Activated CD8-positive, alpha-beta memory T cell treated with anti-CD3 and anti-CD28 coated beads for 24 hours (primary cell): ENCODE measurements around the gene PNPLA7.
"Not testable (repeated sequence)": the region's sequence is repeated elsewhere in the genome, so short reads cannot be mapped to it uniquely, and the experiment has no call there.

ENCODE experiments used
- DNase-seq: peaks from one replicate; pipeline ENCODE4 v3.0.0-alpha.2; 2020

Gene PNPLA7

DNA sequence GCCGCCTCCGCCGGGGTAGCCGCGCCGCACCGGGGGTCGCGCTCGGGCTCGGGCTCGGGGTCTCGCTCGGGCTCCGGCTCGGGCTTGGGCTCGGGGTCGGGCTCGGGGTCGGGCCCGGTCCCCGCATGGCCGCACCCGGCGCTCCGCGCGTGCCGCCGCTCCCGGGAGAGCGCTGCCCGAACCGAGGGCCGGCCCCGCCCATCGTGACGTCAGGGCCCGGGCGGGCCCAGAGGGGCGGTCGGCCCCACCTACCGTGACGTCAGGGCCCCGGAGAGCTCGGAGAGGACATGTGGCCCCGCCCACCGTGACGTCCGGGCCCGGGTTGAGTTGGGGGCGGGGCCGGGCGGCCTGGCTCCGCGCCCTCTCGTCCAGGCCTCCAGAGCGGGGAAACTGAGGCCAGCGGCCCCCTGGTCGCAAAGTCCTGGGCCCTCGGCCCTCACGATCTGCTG is 91.0 kb downstream of the PNPLA7 start, which contains the start of gene NSMF:
Gene NSMF, minus strand, starts transcription at position 183 of the 449 bp plus-strand sequence. CDS start 232 bp downstream, outside the sequence.
- DNase-seq, result peak; percentile 96

GRCh38 chr9:137458194-137459151 is 91.7 kb downstream of the PNPLA7 start:
- no peak for DNase-seq

GRCh38 chr9:137457406-137458193 is 92.6 kb downstream of the PNPLA7 start:
- DNase-seq, result no peak

DNA sequence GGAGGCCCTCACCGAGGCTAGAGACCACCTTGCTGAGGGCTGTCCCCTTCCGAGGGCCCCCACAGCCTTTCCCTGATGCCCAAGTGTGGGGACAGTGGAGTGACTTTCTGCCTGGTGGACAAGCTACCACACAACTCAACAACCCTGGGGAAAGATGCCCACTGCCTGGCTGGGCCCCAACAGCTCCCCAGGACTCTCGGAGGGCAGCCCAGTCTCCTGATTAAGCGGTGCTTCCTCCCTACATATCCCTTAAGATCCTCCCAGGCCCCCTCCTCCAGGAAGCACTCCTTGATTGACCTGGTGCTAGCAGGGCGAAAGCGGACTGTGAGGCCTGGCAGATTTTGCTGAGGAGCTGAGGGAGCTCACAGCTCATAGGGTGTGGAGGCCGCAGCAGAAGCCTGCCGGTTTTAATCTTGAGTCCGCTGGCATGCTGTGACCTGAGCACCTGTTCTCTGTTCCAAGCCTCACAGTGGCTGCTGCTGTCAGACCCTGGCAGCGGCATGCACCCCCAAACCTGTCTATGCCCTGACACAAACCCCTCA is 93.3 kb downstream of the PNPLA7 start:
- DNase-seq, result no peak

GRCh38 chr9:137456061-137456863 is 93.9 kb downstream of the PNPLA7 start:
- DNase-seq, result no peak

- no peak for DNase-seq
These were observed 94.7 kb downstream of the PNPLA7 start for GRCh38 chr9:137455359-137455991.

GRCh38 chr9:137454597-137455358 is 95.4 kb downstream of the PNPLA7 start:
- no peak for DNase-seq

GRCh38 chr9:137454145-137454596 is 96.0 kb downstream of the PNPLA7 start:
- no peak for DNase-seq

DNA sequence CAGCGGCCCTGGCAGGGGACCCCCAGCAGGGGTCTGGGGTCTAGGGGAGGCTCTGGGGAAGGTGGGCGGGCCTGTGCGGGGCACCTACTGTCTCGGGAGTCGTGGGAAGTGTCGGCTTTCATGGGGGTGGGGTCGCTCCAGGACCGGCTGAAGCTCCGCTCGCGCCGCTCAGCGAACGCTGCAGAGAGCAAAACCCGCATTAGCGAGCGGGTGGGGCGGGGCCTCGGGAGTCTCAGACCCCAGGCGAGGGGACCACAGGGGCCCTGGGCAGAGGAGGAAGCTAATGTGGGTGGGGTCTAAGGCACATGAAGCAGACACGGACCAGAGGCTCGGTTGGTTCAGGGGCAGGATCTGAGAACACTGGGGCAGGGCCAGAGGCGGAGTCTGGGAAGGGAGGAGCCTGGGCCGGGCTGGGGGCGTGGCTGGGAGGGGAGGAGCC is 96.5 kb downstream of the PNPLA7 start:
- peak; percentile 74 for DNase-seq

- DNase-seq, result no peak
These were observed 97.2 kb downstream of the PNPLA7 start for GRCh38 chr9:137452761-137453642.

DNA sequence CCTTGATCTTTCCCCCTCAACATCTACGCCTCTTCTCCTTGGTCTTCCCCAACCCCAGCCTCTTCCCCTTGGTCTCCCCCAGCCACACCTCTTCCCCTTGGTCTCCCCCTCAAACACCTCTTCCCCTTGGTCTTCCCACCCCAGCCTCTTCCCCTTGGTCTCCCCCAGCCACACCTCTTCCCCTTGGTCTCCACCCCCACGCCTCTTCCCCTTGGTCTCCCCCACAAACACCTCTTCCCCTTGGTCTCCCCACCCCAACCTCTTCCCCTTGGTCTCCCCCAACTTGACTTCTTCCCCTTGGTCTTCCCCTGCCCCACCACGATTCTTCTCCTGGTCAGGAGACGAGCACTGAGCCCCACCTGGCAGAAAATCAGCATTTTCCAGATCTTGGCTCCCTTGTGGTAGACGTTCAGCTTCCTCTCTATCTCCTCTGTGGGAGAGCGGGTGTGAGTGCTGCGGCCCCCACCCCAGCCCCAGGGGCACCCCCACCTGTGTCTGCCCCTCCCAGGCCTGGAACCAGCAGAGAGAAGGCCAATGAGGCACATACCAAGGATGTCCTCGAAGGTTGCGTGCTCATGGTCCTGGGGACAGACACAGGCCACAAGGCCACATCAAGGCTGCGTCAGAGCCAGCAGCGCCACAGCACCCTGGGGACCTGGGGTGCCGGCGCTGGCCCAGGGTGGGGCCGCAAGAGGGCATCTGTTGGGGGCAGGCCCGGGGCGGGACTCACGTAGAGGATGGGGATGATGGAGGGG is 98.0 kb downstream of the PNPLA7 start:
- DNase-seq, result no peak

DNA sequence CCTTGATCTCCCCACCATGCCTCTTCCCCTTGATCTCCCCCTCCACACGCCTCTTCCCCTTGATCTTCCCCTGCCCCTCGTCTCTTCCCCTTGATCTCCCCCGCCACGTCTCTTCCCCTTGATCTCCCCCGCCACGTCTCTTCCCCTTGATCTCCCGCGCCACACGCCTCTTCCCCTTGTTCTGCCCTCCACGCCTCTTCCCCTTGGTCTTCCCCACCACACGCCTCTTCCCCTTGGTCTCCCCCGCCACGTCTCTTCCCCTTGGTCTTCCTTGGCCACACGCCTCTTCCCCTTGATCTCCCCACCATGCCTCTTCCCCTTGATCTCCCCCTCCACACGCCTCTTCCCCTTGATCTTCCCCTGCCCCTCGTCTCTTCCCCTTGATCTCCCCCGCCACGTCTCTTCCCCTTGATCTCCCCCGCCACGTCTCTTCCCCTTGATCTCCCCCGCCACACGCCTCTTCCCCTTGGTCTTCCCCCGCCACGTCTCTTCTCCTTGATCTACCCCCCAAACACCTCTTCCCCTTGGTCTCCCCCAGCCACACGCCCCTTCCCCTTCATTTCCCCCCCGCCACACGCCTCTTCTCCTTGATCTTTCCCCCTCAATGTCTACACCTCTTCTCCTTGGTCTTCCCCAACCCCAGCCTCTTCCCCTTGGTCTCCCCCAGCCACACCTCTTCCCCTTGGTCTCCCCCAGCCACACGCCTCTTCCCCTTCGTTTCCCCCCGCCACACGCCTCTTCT is 98.8 kb downstream of the PNPLA7 start:
- not testable (repeated sequence) for DNase-seq

DNA sequence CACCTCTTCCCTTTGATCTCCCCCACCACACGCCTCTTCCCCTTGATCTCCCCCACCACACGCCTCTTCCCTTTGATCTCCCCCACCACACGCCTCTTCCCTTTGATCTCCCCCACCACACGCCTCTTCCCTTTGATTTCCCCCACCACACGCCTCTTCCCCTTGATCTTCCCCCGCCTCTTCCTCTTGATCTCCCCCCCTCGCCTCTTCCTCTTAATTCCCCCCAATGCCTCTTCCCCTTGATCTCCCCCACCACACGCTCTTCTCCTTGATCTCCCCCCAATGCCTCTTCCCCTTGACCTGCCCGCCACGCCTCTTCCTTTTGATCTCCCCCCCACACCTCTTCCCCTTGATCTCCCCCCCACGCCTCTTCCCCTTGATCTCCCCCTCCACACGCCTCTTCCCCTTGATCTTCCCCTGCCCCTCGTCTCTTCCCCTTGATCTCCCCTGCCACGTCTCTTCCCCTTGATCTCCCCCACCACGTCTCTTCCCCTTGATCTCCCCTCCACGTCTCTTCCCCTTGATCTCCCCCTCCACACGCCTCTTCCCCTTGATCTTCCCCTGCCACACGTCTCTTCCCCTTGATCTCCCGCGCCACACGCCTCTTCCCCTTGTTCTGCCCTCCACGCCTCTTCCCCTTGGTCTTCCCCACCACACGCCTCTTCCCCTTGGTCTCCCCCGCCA is 99.5 kb downstream of the PNPLA7 start:
- DNase-seq, result not testable (repeated sequence)

DNA sequence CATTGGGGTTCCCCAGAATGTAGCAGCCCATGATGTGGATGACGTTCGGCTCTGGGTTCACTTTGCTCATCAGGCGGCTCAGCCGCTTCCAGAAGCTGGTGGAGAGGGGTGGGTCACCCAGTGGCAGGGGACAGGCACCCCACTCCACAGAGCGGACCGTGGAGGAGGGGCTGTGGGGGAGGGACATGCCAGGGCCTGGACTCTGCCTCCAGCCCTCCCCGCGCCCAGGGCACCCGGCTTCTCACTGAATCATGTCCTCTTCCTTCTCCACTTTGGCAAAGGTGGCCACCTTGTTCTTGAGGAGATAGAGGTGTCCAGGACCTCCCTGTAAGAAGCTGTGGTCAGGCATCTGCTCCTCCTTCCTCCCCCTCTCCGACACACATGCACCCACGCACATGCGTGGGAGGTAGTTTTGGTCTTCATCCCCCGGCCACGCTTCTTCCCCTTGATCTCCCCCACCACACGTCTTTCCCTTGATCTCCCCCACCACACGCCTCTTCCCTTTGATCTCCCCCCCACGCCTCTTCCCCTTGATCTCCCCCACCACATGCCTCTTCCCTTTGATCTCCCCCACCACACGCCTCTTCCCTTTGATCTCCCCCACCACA is 100.2 kb downstream of the PNPLA7 start:
- DNase-seq, result no peak

- no peak for DNase-seq
These were observed 100.9 kb downstream of the PNPLA7 start for GRCh38 chr9:137449081-137449844.

- DNase-seq, result no peak
These were observed 101.6 kb downstream of the PNPLA7 start for GRCh38 chr9:137448602-137448962.
